Mucosa of rectum (tissue), 2 donors: ENCODE results near the gene DRGX.

Experiments
- H3K27ac ChIP-seq, 2 donors: one replicate each; pipeline ENCODE4 v1.7.0; 2013; ENCODE audit warnings: inconsistent platforms in 2 of 2, low read depth in 2 of 2, low read length in 2 of 2
- H3K27me3 ChIP-seq, 2 donors: one replicate each; pipeline ENCODE4 v1.7.0; 2013; ENCODE audit warnings: low read length in 2 of 2; ENCODE audit not compliant: control insufficient read depth in 2 of 2, insufficient read depth in 2 of 2
- H3K36me3 ChIP-seq, 2 donors: one replicate each; pipeline ENCODE4 v1.7.0; 2013; ENCODE audit warnings: low read length in 2 of 2; ENCODE audit not compliant: control insufficient read depth in 2 of 2, insufficient read depth in 2 of 2
- H3K4me1 ChIP-seq, 2 donors: one replicate each; pipeline ENCODE4 v1.7.0; 2013; ENCODE audit warnings: low read length in 2 of 2, mild to moderate bottlenecking in 1 of 2; ENCODE audit not compliant: control insufficient read depth in 2 of 2, insufficient read depth in 2 of 2
- H3K4me3 ChIP-seq, 2 donors: one replicate each; pipeline ENCODE4 v1.7.0; 2013; ENCODE audit warnings: low read length in 2 of 2
- H3K9ac ChIP-seq, 2 donors: one replicate each; pipeline ENCODE4 v1.7.0; 2013; ENCODE audit warnings: low read length in 2 of 2, low read depth in 1 of 2, mild to moderate bottlenecking in 1 of 2
- H3K9me3 ChIP-seq, 2 donors: one replicate each; pipeline ENCODE4 v1.7.0; 2013; ENCODE audit warnings: low read length in 2 of 2; ENCODE audit not compliant: control insufficient read depth in 2 of 2
- donor health status: healthy.
- donor health status: Normal muscosa, but diverticular disease.

DRGX gene

GRCh38 chr10:49330127-49330665 is 65.7 kb downstream of the DRGX start:
- Histone ChIP-seq H3K4me1 (no peaks in the 10 kb centered on the region), H3K27me3 (no peaks in the 10 kb centered on the region), H3K27ac (no peak overlapping the region), H3K9ac (no peak overlapping the region), H3K9me3 (no peaks in the 10 kb centered on the region), H3K4me3 (no peak overlapping the region), H3K36me3 (no peaks in the 10 kb centered on the region)

GRCh38 chr10:49329146-49329505 is 66.8 kb downstream of the DRGX start:
- Histone ChIP-seq H3K27ac (no peak overlapping the region), H3K27me3 (no peaks in the 10 kb centered on the region), H3K9ac (no peak overlapping the region), H3K4me1 (no peaks in the 10 kb centered on the region), H3K9me3 (no peaks in the 10 kb centered on the region), H3K36me3 (no peaks in the 10 kb centered on the region), H3K4me3 (no peak overlapping the region)

- Histone ChIP-seq H3K4me3 (no peak overlapping the region), H3K4me1 (no peaks in the 10 kb centered on the region), H3K36me3 (no peaks in the 10 kb centered on the region), H3K9ac (no peak overlapping the region), H3K27ac (no peak overlapping the region), H3K27me3 (no peaks in the 10 kb centered on the region), H3K9me3 (no peaks in the 10 kb centered on the region)
Measured at GRCh38 chr10:49328401-49329145, 67.3 kb downstream of the DRGX start.

GRCh38 chr10:49327036-49327813 is 68.7 kb downstream of the DRGX start:
- H3K27me3 ChIP-seq = no peaks in the 10 kb centered on the region
- H3K4me3 ChIP-seq = no peak overlapping the region
- no peaks in the 10 kb centered on the region for H3K9me3 ChIP-seq
- H3K9ac ChIP-seq = no peak overlapping the region
- no peak overlapping the region for H3K27ac ChIP-seq
- no peaks in the 10 kb centered on the region for H3K36me3 ChIP-seq
- H3K4me1 ChIP-seq = no peaks in the 10 kb centered on the region

- H3K9me3 ChIP-seq = no peaks in the 10 kb centered on the region
- no peak overlapping the region for H3K27ac ChIP-seq
- H3K36me3 ChIP-seq = no peaks in the 10 kb centered on the region
- no peaks in the 10 kb centered on the region for H3K4me1 ChIP-seq
- H3K4me3 ChIP-seq = no peak overlapping the region
- H3K9ac ChIP-seq = no peak overlapping the region
- H3K27me3 ChIP-seq = no peaks in the 10 kb centered on the region
Measured at GRCh38 chr10:49325916-49326783, 69.7 kb downstream of the DRGX start.

GRCh38 chr10:49325131-49325915 is 70.6 kb downstream of the DRGX start:
- no peaks in the 10 kb centered on the region for H3K9me3 ChIP-seq
- H3K36me3 ChIP-seq = no peaks in the 10 kb centered on the region
- no peak overlapping the region for H3K27ac ChIP-seq
- no peaks in the 10 kb centered on the region for H3K4me1 ChIP-seq
- no peaks in the 10 kb centered on the region for H3K27me3 ChIP-seq
- no peak overlapping the region for H3K9ac ChIP-seq
- H3K4me3 ChIP-seq = no peak overlapping the region

GRCh38 chr10:49324711-49325110 is 71.2 kb downstream of the DRGX start:
- Histone ChIP-seq H3K9ac (no peak overlapping the region), H3K9me3 (no peaks in the 10 kb centered on the region), H3K27me3 (no peaks in the 10 kb centered on the region), H3K4me3 (no peak overlapping the region), H3K4me1 (no peaks in the 10 kb centered on the region), H3K36me3 (no peaks in the 10 kb centered on the region), H3K27ac (no peak overlapping the region)

GRCh38 chr10:49323896-49324270 is 72.0 kb downstream of the DRGX start:
- no peaks in the 10 kb centered on the region for H3K36me3 ChIP-seq

GRCh38 chr10:49323171-49323895 is 72.6 kb downstream of the DRGX start:
- H3K27ac ChIP-seq = no peak overlapping the region
- H3K36me3 ChIP-seq = no peaks in the 10 kb centered on the region
- no peak overlapping the region for H3K4me3 ChIP-seq

More at GRCh38 chr10:49323896-49324270, 72.0 kb downstream of the DRGX start:
- H3K4me3 ChIP-seq = no peak overlapping the region
- H3K4me1 ChIP-seq = no peaks in the 10 kb centered on the region
- no peaks in the 10 kb centered on the region for H3K27me3 ChIP-seq
- H3K9me3 ChIP-seq = no peaks in the 10 kb centered on the region
- no peak overlapping the region for H3K27ac ChIP-seq
- H3K9ac ChIP-seq = no peak overlapping the region

More at GRCh38 chr10:49323171-49323895, 72.6 kb downstream of the DRGX start:
- H3K4me1 ChIP-seq = no peaks in the 10 kb centered on the region
- H3K9me3 ChIP-seq = no peaks in the 10 kb centered on the region
- H3K27me3 ChIP-seq = no peaks in the 10 kb centered on the region
- no peak overlapping the region for H3K9ac ChIP-seq
